GM19238 (cell line): ENCODE measurements around the gene EN1.

Experiments
- DNase-seq: peaks from one replicate; pipeline ENCODE4 v3.0.0; 2011; ENCODE audit warnings: low spot score; ENCODE audit not compliant: insufficient read length

The EN1 gene

GRCh38 chr2:118846953-118847761, at the start of gene EN1:
EN1 (minus strand) TSS chr2:118847648; CDS start chr2:118847167, 481 bp downstream.
- DNase-seq, result no peak

DNA sequence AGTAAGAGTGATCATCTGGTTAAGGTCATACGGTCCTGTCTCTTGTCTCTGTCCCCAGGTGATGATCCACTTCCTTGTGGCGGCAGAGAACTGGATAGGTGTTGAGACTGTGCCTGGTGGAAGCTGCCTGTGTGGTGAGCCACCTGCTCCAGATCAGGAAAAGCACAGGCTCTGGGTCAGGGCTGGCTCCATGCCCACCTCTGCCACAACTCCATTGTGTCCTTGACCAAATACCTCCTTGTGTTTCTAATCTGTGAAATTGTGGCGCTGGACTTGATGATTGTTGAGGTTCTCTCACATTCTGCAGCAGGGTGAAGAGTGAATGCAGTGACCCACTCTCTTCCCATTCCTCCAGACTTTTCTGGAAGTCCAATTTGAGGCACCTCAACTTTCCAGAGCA, 45.7 kb upstream of the EN1 start:
- DNase-seq, result no peak

DNA sequence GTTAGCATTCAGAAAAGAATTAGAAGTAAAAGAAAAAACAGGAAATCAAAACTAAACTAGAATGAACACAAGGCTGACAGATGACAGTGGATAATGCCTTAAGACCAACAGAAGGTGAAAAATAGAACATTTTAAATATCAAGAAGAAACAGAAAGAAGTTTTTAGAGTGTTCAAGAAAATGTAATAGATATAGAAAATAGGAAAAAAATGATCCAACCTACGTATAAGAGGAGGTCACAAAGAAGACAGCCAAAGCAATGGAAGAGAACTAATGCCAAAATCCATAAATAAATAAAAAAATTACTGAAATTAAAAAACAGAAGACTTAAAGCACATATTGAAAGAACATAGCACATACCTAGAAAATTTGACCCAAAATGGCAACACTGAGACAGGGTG, 42.5 kb upstream of the EN1 start:
- DNase-seq, result no peak

DNA sequence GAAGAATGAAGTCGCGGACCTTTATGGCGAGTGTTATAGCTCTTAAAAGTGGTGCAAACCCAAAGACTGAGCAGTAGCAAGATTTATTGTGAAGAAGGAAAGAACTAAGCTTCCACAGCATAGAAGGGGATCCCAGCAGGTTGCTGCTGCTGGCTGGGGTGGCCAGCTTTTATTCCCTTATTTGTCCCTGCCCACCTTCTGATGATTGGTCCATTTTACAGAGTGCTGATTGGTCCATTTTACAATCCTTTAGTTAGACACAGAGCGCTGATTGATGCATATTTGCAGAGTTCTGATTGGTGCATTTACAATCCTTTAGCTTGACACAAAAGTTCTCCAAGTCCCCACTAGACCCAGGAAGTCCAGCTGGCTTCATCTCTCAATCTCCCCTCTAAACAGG, 36.3 kb upstream of the EN1 start:
- DNase-seq, result no peak

DNA sequence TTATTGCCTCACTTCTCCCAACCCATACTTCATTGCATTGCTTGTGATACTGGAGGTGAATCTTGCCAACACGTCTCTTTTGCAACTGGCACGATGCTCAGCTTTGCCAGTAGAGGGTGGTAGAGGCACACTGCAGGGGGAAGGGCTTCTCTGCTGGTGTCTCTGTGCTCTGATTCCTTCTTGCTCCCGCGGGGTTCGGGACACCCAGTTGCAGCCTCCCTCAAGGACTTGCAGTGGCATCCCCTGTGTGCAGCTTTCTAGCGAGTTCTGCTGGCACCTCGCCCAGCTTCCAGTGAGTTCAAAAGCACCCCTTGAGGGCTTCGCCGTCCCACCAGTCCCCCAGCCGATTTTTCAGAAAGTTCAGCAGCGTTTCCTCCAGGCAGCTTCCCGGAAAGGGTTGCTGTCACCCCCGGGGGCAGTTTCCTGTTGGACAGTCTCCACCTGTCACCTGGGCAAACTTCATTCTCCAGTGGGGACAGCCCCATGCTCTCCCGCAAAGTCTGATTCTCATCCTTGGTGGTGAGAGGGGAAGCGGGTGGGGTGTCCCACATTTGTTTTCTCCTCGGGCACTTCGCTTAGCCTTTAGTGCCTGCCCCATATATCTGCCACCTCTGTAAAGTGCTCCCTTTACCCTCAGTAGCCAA, 35.4 kb upstream of the EN1 start:
- DNase-seq, result peak; percentile 33

DNA sequence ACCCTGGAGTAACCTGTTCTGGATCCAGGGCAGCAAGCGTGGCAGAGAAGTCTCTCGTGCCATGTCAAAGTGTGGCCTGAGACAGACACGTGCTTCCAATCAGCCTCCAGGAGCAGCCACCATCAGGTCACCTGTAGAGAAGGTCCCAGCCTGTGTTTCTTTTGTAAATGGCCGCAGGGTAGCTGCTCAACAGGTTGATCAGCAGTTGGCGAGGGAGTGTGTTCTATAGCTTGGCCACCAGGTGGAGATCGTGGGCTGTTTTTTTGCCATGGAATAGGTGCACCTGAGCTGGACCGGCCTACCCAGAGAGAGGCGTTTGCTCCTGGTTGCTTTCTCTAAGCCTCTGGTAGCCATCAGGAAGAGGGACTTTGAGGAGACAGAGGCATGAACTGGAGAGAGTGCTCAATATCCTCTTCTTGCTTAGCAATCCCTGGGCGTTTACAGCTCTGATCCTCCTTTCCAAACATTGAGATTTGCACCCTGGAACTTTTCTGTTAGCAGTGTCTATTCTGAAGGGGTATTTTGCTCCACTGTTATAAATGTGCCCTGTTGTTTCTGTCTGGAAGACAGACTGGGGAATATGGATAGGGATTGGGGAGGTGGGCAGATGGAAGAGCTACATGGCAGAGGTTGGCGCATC, 34.2 kb upstream of the EN1 start:
- DNase-seq, result peak; percentile 39

DNA sequence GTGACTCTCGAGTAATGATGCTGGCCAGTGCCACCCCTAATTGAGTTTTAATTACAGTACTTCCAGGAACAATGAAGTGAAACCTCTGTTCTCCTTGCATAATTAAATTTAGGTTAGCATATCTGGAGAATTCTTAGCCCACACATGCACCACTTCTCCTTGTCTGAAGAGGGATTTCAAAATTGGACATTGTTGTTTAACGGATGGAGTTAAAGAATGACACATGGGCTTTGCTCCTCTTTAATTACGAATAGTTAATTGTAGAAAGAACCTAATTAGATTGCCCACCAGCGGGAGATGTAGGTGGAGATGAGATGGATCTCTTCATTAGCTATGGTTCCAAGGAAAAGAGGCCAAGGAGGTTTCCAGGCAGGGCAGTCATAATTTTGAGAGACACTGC, 33.1 kb upstream of the EN1 start:
- no peak for DNase-seq

GRCh38 chr2:118878531-118879149, 31.2 kb upstream of the EN1 start:
- DNase-seq, result no peak

DNA sequence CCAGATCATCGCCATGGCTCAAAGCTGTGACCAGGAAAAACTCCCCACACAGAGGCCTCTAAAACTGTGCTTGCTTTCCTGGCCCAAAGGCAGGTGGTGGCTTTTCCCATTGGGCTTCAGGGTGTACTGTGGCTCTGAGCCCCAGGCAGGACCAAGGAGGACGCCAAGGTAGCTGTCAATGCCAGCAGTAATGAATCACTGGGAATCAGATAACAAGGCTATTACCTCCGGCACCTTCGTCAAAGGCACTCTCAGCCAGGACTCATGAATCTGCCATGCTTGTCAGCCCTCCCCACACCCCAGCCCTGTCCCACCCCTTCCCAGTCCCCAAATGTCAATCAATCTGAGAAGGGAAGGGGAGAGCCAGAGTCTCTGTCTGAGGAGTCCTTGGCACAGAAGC, 27.9 kb upstream of the EN1 start:
- no peak for DNase-seq

- DNase-seq, result no peak
Measured at GRCh38 chr2:118874324-118874723, 26.9 kb upstream of the EN1 start.

GRCh38 chr2:118865106-118865505, 17.7 kb upstream of the EN1 start:
- DNase-seq, result no peak

DNA sequence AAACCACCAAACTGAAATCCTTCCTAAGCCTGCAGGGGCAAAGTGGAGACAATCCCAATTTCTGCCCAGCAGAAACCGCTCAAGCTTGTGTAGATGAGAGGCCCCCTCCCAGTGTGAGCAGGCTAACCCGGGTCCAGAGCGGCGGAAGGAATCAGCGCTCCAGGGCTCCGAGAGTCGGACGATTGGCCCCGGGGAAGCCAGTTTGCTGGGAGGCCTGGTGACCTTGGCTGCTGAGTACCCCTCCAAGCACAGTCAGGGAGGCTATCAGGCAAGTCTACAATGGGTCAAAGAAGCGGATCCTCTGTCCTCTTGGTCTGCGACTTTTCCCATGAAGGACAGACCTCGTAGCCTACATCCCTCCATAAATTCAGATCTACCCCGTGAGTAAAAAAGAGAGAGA, 16.8 kb upstream of the EN1 start:
- no peak for DNase-seq

- DNase-seq, result no peak
Measured at GRCh38 chr2:118861731-118862130, 14.3 kb upstream of the EN1 start.

DNA sequence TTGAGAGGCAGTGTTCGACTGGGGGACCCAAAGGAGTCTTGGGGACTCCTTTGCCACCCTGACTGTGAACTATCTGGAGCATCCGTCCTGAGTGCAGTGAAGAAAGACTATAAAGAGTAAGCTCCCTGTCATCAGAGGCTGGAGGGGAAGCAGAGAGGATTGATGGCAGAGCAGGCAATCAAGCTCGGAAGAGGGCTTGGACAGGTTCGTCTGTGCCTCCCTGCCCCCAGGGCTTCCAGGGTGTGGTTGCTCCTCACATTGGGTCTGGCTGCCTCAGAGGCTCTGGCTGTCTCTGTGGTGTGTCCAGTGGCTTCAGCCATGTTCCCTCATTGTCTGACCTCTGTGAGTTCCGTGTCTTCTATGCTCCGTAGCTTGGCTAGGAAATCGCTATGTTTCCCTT, 13.8 kb upstream of the EN1 start:
- DNase-seq, result no peak

DNA sequence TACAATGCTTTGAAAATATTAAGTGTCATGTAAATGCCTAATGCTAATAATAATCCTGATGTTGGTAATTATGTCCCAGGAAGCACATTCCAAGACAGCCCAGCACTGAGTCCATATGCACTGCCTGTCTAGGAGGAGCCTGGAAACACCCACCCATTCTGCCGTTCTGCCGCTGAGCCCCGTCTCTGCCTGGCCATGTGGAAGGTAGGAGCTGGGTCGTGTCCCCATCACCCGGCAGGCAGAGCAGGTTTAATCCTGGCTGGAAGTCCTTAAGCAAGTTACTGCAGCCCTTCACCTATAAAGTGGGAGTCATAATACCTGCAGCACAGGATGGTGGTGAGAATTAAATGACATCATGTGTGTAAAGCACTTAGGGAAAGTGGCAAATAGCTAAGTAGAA, 13.1 kb upstream of the EN1 start:
- DNase-seq, result no peak

DNA sequence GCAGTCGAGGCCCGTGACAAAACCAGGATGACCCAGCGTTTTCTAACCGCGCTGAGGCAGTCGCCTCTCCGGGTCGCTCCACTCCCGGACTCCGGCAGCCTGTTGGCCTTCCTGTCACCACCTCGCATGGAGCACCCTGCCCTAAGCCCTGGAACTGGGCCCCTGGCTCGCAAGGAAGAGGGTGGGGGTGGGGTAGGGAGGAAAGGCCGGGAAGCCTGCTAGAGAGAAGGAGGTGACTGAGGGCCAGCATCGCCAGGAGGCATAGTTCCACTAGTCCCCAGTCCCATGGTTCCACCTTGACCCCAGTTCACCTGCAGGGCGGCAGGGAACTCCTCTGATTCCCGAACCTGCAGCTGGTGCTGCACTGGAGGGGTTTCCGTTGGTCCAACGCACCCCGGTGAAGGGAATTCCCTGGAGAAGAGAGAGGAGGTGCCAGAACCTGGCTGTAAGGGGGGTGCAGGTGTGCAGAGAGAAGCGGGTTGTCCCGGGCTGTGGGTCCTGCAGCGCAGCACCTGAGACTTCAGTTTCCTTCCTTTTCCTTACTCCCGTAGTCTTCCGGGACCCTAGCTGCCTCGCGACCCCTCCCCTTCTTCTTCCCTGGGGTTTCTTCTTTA, 11.8 kb upstream of the EN1 start:
- no peak for DNase-seq

DNA sequence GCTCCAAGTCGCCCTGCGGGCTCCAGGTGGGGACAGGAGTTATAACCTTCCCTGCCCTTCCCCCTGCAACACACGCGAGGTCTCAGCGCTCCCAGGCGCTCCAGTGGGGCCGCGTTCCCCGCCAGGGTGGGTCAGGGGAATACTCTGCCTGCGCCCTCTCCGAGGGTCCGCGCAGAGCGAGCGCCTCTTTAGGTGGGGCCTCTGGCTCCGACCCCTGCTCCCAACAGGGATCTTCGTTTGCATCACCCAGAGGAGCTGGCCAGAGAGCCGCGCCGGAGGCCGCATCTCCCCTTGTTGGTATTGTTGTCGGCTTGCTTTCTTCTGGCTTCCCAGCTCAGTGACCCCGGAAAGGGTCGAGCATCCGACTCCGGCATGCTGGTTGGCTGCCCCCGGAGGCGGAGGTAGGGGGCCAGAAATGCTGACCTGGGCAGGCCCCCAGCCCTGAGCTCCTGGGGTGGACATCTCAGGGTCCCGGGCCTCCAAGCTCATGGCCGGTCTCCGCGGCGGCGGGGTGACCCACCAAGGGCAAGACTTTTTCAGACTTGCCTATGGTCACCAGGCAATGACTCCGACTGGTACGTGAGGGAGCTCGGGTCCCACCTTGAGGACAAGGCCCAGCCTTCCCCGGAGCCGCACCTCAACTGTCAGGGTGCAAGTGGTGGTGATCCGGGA, 11.2 kb upstream of the EN1 start:
- no peak for DNase-seq

DNA sequence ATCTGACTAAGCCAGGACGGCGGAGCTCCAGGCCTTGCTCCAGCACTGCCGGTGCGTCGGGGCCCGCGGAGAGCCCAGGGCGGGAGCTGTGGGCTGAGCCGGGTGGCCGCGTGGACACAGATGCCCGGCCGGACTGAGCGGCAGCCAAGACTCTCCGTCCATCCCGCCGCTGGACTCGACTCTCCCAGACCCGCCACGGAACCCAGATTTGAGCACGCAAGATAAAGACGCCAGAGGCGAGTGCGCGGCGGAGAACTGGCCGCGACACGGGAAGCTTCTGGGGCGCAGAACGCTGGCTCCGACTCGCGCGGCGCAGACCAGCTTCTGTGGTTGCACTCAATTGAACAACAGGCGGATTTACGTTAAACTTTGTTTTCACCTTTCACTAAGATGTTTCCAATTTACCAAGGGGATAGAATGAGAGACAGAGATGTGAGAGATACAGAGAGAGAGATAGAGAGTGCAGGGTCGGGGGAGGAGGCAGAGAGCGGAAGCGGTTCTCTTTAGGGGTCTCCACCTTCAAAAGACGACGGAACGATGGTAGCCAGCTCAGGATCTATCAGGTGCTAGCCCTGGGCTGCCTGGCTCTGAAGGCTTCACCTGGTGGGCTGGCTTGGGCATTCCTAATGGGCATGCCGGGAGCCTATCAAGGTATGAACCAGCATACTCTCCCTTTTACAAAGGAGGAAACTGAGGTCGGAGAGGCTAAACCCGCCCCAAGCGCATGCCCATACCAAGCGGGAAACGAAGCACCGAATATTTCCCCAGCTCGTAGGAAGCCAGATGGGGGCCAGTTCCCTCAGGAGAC, 10.4 kb upstream of the EN1 start:
- no peak for DNase-seq

GRCh38 chr2:118856978-118857676, 9.7 kb upstream of the EN1 start:
- no peak for DNase-seq
